AG08395 (cell line): ENCODE data around the gene OR10V1.
"Not testable (repeated sequence)": the region's sequence is repeated elsewhere in the genome, so short reads cannot be mapped to it uniquely, and the experiment has no call there.

Experiments used
- DNase-seq: peaks from one replicate; pipeline ENCODE4 v3.0.0; 2012; ENCODE audit warnings: mixed read lengths, low spot score

OR10V1 gene

DNA sequence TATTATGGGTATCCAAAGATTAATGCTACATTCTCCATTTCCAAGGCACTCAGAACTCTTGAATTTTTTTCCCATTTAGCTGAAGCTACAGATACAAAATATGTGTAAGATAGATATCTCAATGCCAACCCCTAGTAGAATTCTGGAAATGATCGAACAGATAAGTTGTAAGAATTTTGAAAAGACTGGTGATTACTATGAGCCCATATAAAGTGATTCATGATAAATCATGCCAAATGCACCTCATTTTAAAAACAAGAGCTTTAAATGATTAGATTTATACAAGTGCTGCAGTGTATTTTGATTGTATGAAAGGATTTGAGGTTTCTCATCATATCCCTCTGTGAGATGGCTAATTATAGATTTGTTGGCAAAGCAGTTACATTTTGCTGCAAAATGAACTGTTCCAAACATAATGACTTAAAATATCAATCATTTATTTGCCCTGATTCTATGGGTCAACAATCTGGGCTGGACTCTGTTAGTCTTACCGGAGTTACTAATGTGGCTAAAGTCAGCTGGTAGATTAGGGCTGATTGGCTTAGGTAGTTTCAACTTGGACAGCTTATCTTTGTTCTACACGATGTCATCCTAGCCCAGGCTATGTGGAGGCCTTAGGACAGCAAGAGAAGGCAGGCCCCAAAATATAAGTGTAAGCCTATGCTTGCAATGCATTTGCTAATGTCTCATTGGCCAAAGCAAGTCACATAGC lies 3.4 kb downstream of the OR10V1 start:
- no peak for DNase-seq

GRCh38 chr11:59708537-59708936 lies 5.1 kb downstream of the OR10V1 start:
- peak; percentile 44 for DNase-seq

- no peak for DNase-seq
These were observed 6.3 kb downstream of the OR10V1 start for GRCh38 chr11:59707371-59707770.

DNA sequence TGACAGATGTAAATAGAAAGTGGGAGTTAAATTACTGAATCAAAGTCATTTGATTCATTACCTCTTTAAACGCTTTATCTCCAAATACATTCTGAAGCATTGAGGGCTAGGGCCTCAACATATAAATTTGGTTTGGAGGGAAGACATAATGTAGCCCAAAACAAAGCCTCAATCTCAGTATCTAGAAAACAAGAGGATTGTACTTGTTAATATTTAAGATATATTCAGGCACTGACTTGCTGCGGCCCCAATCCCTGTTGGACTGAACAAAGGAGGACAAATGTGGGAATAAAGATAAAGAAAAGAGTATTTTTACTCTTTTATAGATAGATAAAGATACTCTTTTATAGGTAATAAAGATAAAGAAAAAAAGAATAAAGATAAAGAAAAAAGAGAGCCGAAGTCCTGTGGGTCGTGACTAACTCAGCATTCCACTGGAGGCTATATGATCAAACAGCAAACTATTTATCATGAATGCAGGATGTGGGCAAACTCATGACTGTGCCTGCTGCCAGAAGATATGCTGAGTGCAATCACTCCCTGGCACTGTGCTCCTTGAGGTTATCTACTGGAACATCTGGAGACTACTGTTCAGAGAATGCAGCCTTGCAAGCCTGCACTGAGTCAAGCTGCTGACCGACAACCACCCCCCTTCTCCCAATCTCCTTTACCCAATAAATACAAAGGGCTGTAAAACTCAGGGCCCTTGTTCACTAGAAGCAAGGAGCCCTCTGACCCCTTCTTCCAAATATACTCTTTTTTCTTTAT lies 6.9 kb downstream of the OR10V1 start:
- DNase-seq: peak; percentile 54

GRCh38 chr11:59705294-59705693 lies 8.4 kb downstream of the OR10V1 start:
- no peak for DNase-seq

DNA sequence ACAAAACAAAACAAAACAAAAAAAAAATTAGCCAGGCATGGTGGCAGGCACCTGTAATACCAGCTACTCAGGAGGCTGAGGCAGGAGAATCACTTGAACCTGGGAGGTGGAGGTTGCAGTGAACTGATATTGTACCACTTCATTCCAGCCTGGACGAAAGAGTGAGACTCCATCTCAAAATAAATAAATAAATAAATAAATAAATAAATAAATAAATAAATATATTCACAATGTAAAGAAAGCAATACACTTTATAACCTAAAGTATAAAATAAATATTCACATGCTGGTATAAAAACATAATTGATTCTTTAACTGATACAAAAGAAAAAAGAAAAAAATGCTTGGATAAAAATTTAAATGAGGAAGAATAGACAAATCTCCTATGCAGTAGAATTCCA lies 10.1 kb downstream of the OR10V1 start:
- not testable (repeated sequence) for DNase-seq

- DNase-seq: not testable (repeated sequence)
These were observed 13.5 kb downstream of the OR10V1 start for GRCh38 chr11:59700157-59700556.

DNA sequence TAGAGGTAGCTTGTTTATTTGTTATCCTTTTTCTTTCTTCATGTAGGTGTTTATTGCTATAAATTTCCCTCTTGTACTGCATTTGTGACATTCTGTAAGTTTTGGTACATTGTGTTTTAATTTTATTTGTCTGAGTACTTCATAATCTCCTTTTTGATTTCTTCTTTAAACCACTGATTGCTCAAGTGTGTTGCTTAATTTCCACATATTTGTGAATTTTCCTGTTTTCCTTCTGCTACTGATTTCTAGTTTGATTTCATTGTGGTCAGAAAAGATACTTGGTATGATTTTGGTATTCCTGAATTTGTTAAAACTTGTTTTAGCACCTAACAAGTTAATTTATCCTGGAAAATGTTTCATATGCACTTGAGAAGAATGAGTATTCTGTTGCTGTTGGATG lies 15.1 kb downstream of the OR10V1 start:
- DNase-seq: no peak

GRCh38 chr11:59692915-59693314 lies 20.7 kb downstream of the OR10V1 start:
- no peak for DNase-seq

DNA sequence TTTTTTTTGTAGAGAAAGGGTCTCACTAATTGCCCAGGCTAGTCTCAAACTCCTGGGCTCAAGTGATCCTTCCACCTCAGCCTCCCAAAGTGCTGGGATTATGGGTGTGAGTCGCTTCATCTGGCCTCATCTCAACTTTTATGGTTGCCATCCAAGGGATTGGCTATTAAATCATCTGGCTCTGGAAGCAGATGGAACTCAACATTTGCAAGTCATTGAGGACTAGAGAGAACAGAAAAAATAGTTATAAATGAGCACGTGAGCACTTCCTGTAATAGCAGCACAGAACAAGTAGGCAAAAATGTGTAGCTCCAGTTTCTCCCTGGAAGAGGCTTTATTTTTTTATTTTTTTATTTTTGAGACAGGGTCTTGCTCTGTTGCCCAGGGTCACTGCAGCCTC lies 22.5 kb downstream of the OR10V1 start:
- DNase-seq: no peak

GRCh38 chr11:59689015-59689414 lies 24.6 kb downstream of the OR10V1 start:
- no peak for DNase-seq

- not testable (repeated sequence) for DNase-seq
These were observed 32.4 kb downstream of the OR10V1 start for GRCh38 chr11:59681260-59681725.

DNA sequence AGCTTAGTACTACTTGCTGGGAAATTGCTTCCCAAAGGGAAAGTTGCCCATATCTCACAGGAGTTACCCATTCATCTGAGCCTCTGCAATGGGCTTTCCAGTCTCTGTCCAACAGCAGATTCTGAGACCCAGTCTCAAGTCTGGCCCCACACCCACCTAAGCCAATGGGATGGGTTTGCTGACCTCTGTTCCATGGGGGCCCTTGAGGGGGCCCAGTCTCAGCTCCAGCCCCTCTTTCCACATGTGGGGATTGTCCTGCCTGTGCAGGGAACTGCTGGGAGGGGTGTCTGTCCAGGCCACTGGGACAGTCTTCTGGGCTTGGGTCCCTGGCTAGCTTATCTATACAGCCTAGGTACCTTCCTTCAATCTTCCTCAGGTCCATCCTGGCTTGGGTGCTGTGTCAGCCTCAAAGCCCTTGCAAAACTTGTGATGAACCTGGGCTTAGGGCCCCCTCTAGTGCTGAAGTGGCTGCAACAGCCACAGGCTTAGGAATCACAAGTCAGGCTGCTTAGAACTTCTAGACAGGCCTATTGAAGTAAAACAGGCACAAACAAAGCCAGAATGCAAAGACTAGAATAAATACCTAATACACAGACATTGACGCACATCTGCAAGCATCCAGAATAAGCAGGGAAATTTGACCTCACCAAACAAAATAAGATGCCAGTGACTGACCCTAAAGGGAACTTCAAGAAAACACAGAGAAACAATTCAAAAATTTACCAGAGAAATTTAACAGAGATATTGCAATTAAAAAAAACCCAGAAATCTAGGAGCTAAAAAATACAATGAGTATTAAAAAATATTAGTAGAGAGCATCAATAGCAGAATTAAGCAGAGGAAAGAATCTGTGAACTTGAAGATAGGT lies 33.1 kb downstream of the OR10V1 start:
- peak; percentile 77 for DNase-seq

DNA sequence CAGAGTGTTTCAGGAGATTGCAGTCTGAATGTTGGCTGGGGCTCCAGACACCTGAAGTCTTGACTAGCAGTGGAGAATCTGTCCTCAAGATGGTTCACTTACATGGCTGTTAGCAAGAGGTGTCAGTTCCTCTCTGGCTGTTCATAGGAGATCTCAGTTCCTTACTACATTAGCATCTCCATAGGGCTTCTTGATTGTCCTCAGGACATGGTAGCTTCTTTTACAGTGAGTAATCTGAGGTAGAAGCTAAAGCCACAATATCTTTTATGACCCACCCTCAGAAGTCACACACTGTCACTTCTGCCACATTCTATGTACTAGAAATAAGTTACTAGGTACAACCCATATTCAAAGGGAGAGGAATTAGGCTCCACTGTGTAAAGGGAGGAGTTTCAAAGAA lies 34.3 kb downstream of the OR10V1 start:
- DNase-seq: no peak

DNA sequence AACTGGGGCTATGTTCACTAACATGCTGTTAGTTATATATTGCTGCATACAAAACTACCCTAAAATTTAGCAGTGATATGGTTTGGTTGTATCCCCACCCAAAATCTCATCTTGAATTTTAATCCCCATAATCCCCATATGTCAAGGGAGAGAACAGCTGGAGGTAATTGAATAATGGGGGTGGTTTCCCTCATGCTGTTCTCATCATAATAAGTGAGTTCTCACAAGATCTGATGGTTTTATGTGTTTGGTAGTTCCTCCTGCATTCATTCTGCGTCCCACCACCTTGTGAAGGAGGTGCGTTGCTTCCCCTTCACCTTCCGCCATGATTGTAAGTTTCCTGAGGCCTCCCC lies 34.9 kb downstream of the OR10V1 start:
- DNase-seq: no peak

- no peak for DNase-seq
These were observed 35.4 kb downstream of the OR10V1 start for GRCh38 chr11:59678118-59678812.

DNA sequence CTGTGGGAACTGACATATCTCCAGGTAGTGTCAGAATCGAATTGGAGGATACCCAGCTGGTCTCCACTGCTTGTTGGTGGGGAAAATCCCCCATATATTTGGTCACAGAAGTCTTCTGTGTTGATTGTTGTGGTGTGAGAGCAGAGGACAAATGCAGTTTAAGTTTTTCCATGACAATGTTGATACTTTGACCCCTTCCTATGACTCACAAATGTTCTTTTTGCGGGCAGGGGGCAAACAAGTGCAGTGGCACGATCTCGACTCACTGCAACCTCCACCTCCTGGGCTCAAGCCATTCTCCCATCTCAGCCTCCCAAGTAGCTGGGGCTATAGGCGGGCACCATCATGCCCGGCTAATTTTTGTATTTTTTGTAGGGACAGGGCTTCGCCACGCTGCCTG lies 37.4 kb downstream of the OR10V1 start:
- no peak for DNase-seq

DNA sequence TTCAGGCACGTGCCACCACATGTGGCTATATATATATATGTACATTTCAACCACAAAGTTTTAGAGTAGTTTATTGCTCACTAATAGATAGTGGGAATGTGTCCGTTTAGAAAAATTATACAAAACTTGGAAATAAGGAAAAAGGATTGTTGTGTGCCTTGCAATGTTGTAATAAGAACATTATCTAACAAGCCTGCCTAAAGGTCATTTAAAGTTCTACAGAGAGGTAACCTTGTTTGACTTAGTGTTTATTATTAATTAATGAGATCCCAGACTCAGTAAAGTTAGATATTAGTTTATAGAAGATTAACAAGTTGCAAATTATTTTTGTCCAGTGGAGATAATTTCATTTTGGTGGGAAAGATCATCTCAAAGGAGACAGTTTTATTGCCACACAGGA lies 39.4 kb downstream of the OR10V1 start:
- no peak for DNase-seq

DNA sequence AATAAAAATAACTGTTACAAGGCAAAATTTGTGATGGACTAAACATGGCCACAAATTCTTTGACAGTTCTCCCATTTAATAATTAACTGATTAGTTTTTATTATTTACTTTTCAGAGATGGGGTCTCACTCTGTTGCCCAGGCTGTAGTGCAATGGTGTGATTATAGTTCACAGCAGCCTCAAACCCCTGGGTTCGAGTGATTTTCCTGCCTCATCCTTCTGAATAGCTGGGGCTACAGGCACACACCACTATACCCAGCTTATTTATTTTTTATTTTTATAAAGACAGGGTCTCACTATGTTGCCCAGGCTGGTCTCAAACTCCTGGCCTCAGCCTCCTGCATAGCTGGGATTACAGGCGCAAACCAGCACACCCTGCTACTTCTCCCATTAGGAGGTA lies 40.4 kb downstream of the OR10V1 start:
- no peak for DNase-seq

- DNase-seq: no peak
These were observed 42.2 kb downstream of the OR10V1 start for GRCh38 chr11:59671471-59671870.

DNA sequence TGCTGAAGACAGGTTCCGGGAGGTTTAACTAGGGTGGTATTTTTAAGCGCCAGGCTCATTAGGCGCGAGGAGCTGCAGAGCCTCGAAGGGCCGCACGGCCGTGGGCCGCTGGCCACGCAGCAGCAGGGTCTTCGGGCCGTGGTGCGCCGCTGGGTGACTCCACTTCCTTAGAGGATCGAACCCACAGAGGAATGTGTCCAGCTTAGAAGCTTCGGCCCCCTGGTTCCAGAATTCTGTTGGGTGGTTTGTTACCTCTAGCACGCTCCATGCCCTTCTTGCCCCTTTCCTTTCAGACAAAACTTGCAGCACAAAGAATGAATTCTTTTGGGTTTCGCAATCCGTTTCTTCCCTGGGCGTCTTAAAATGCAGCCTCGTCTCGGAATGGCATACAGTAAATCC lies 44.0 kb downstream of the OR10V1 start:
- peak; percentile 42 for DNase-seq
